ENCODE data around the gene PKLR. TPM values are rescaled to one million over a fixed set of nuclear protein-coding genes. Genes with fewer than 3 reads are reported as not detected.

PKLR gene
- total RNA-seq, 1 experiment from 2014 or later, result not detected

- H3K27ac Mint-ChIP-seq, result no peak overlapping the region
- Histone ChIP-seq H4K91ac (ENCODE audit: insufficient read length, low read depth, low read length) (no peak overlapping the region), H2BK120ac (ENCODE audit: low read depth, low read length, poor library complexity, severe bottlenecking) (no peak overlapping the region), H3K4me1 (ENCODE audit: insufficient read depth, low read length) (peaks cover 2% of the 10 kb centered on the region; the same call in 1 of the 2 replicates), H4K8ac (replicated peaks; ENCODE audit: insufficient read length, low read depth, low read length) (no peak overlapping the region), H4K5ac (ENCODE audit: insufficient read length, low read depth, low read length) (no peak overlapping the region), H3K79me1 (ENCODE audit: insufficient read depth, low read depth, low read length, poor library complexity, severe bottlenecking) (no peaks in the 10 kb centered on the region), H3K27ac (ENCODE audit: insufficient read length, low read depth, low read length) (no peak overlapping the region), H3K9me3 (ENCODE audit: control insufficient read depth, low read depth, low read length) (no peaks in the 10 kb centered on the region), H2BK15ac (ENCODE audit: low read depth, low read length) (no peak overlapping the region), H2AK5ac (ENCODE audit: insufficient read length, low read length) (no peak overlapping the region), H3T11ph (ENCODE audit: low read length) (no peak overlapping the region), H3K4ac (ENCODE audit: low read depth, low read length) (no peak overlapping the region), H3K23ac (ENCODE audit: insufficient read length, low read depth, low read length) (no peak overlapping the region), H3K27me3 (ENCODE audit: insufficient read depth, low read length) (no peaks in the 10 kb centered on the region), H3K14ac (ENCODE audit: insufficient read depth, low read length) (no peak overlapping the region; the same call in 1 of the 2 replicates), H3K18ac (ENCODE audit: insufficient read length, low read depth, low read length) (no peak overlapping the region), H4K20me1 (ENCODE audit: control insufficient read depth, insufficient read depth, insufficient read length) (no peaks in the 10 kb centered on the region), H2BK5ac (ENCODE audit: insufficient read length, low read length) (no peak overlapping the region), H3K23me2 (ENCODE audit: insufficient read length, low read depth, low read length, poor library complexity, severe bottlenecking) (peaks cover 24% of the 10 kb centered on the region), H3K79me2 (ENCODE audit: insufficient read depth, low read length) (no peaks in the 10 kb centered on the region), H2BK20ac (ENCODE audit: low read depth, low read length, poor library complexity, severe bottlenecking) (no peak overlapping the region), H3K56ac (ENCODE audit: insufficient read length, low read depth, low read length) (no peak overlapping the region), H2BK12ac (ENCODE audit: insufficient read length, low read depth, low read length) (no peak overlapping the region), H3K9ac (ENCODE audit: extremely low read depth, insufficient read length, low read length) (no peak overlapping the region), H2AFZ (ENCODE audit: low read length) (no peak overlapping the region), H3K4me2 (ENCODE audit: insufficient read depth, insufficient read length, low read length) (no peak overlapping the region)
- no peaks in the 10 kb centered on the region for H3K9me3 Mint-ChIP-seq
- H3K4me3 Mint-ChIP-seq, result no peak overlapping the region
- DNase-seq, result no peak
- no peaks in the 10 kb centered on the region; the same call in 1 of the 2 replicates for H3K27me3 Mint-ChIP-seq (ENCODE audit: low read depth)
- peaks cover 15 to 50% (median 48%) of the 10 kb centered on the region in 3 experiments; a peak in 6 of 7 replicates for H3K36me3 Mint-ChIP-seq (ENCODE audit: insufficient read depth in 1 of 3, low read depth in 3 of 3)
- peaks cover 18% of the 10 kb centered on the region in 2 experiments for H3K4me1 Mint-ChIP-seq
- TF ChIP-seq, protein P1, sequence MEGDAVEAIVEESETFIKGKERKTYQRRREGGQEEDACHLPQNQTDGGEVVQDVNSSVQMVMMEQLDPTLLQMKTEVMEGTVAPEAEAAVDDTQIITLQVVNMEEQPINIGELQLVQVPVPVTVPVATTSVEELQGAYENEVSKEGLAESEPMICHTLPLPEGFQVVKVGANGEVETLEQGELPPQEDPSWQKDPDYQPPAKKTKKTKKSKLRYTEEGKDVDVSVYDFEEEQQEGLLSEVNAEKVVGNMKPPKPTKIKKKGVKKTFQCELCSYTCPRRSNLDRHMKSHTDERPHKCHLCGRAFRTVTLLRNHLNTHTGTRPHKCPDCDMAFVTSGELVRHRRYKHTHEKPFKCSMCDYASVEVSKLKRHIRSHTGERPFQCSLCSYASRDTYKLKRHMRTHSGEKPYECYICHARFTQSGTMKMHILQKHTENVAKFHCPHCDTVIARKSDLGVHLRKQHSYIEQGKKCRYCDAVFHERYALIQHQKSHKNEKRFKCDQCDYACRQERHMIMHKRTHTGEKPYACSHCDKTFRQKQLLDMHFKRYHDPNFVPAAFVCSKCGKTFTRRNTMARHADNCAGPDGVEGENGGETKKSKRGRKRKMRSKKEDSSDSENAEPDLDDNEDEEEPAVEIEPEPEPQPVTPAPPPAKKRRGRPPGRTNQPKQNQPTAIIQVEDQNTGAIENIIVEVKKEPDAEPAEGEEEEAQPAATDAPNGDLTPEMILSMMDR (conservative IDR thresholded peaks at IDR 0.05), result no peak
- no CpG with 5 or more reads among the region's 7 CpGs for WGBS (ENCODE audit: extremely low coverage, insufficient read length, low lambda C conversion rate)
Measured at GRCh38 chr1:155326631-155327037, 25.4 kb upstream of the PKLR start.
